IPS DF 6.9 (cell line): Measurements from ENCODE around the gene ABTB2.

Experiments
- DNase-seq: peaks from one replicate; pipeline ENCODE4 v3.0.0-alpha.2; 2013; ENCODE audit warnings: low read depth, low spot score
- H3K27ac ChIP-seq: one replicate; pipeline ENCODE4 v1.5.1; 2013; ENCODE audit warnings: low read length, control low read depth
- H3K27me3 ChIP-seq: 2 replicates; pipeline ENCODE4 v1.6.1; 2013; ENCODE audit warnings: mild to moderate bottlenecking, low read length; ENCODE audit not compliant: control insufficient read depth, insufficient read depth
- H3K36me3 ChIP-seq: 2 replicates; pipeline ENCODE4 v1.6.1; 2013; ENCODE audit warnings: low read length; ENCODE audit not compliant: control insufficient read depth, insufficient read depth
- H3K4me1 ChIP-seq: 2 replicates; pipeline ENCODE4 v1.6.1; 2013; ENCODE audit warnings: low read length; ENCODE audit not compliant: control insufficient read depth, insufficient read depth
- H3K4me3 ChIP-seq: 2 replicates; pipeline ENCODE4 v1.5.1; 2013; ENCODE audit warnings: mild to moderate bottlenecking, low read length
- H3K9me3 ChIP-seq: 2 replicates; pipeline ENCODE4 v1.6.1; 2013; ENCODE audit warnings: low read length, inconsistent platforms; ENCODE audit not compliant: control insufficient read depth, insufficient read depth
- whole genome bisulfite sequencing: extraction: QIAGEN DNeasy Blood & Tissue Kit; methylation state at CpG from one replicate; pipeline ENCODE4 v1.1.7; 2013; ENCODE audit warnings: mixed read lengths, missing lambda C conversion rate; ENCODE audit not compliant: insufficient read length, insufficient coverage; 5-methylcytosine and 5-hydroxymethylcytosine counted together

ABTB2 gene

DNA sequence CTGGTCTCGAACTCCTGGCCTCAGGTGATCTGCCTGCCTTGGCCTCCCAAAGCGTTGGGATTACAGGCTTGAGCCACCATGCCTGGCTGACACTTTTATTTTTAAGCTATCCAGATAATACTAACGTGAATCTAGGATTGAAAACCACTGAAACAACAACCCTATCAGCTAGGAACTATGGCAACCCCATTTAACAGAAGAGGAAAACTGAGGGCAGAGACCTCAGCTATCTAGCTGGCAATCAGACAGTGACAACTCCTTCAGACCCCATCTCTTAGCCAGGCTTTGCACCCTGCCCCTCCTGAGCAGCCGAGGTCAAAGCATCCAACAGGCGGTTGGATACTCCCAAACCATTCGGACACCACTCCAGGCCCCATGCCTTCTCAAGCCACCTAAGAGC is 14.1 kb downstream of the ABTB2 start:
- Histone ChIP-seq H3K4me3 (no peak overlapping the region), H3K36me3 (no peaks in the 10 kb centered on the region), H3K4me1 (0 out of 2 replicates have a peak, but pooled peaks cover 2% of the 10 kb centered on the region), H3K27ac (no peak overlapping the region), H3K9me3 (no peaks in the 10 kb centered on the region), H3K27me3 (no peaks in the 10 kb centered on the region)
- DNase-seq: no peak
- no CpG with 5 or more reads among the region's 6 CpGs for WGBS

DNA sequence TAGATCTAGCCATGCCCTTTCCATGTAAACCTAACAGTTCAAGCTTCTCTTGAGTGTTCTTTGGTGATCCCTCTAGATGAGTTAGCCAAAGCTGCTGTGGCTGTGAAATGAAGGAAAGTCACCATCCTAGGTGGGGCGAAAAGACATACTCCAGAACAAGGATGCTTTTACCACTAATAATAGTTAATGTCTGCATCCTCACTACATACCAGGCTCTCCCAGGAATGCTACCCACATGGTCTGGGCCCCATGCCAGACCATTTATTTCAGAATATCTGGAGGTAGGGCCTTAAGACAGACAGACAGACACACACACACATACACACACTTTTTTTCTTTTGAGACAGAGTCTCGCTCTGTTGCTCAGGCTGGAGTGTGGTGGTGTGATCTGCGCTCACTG is 14.7 kb downstream of the ABTB2 start:
- Histone ChIP-seq H3K9me3 (no peaks in the 10 kb centered on the region), H3K4me1 (0 out of 2 replicates have a peak, but pooled peaks cover 2% of the 10 kb centered on the region), H3K27me3 (no peaks in the 10 kb centered on the region), H3K27ac (no peak overlapping the region), H3K36me3 (no peaks in the 10 kb centered on the region), H3K4me3 (no peak overlapping the region)
- WGBS: no CpG with 5 or more reads among the region's 3 CpGs
- no peak for DNase-seq

GRCh38 chr11:34341931-34342533 is 15.8 kb downstream of the ABTB2 start:
- no peak for DNase-seq
- H3K27ac ChIP-seq: no peak overlapping the region
- H3K4me1 ChIP-seq: 0 out of 2 replicates have a peak, but pooled peaks cover 2% of the 10 kb centered on the region
- no CpG with 5 or more reads among the region's 6 CpGs for WGBS
- H3K27me3 ChIP-seq: no peaks in the 10 kb centered on the region
- no peaks in the 10 kb centered on the region for H3K36me3 ChIP-seq
- no peak overlapping the region for H3K4me3 ChIP-seq
- H3K9me3 ChIP-seq: no peaks in the 10 kb centered on the region

GRCh38 chr11:34341096-34341495 is 16.7 kb downstream of the ABTB2 start:
- Histone ChIP-seq H3K9me3 (no peaks in the 10 kb centered on the region), H3K27me3 (no peaks in the 10 kb centered on the region), H3K4me3 (no peak overlapping the region), H3K27ac (no peak overlapping the region), H3K36me3 (no peaks in the 10 kb centered on the region), H3K4me1 (0 out of 2 replicates have a peak, but pooled peaks cover 2% of the 10 kb centered on the region)
- WGBS: no CpG with 5 or more reads among the region's 3 CpGs
- no peak for DNase-seq

- Histone ChIP-seq H3K27ac (no peak overlapping the region), H3K27me3 (no peaks in the 10 kb centered on the region), H3K36me3 (no peaks in the 10 kb centered on the region), H3K9me3 (no peaks in the 10 kb centered on the region), H3K4me3 (no peak overlapping the region), H3K4me1 (0 out of 2 replicates have a peak, but pooled peaks cover 2% of the 10 kb centered on the region)
- no CpG with 5 or more reads among the region's 1 CpG for WGBS
- DNase-seq: no peak
These were observed 17.2 kb downstream of the ABTB2 start for GRCh38 chr11:34340653-34341052.

GRCh38 chr11:34339149-34340064 is 18.4 kb downstream of the ABTB2 start:
- no peak overlapping the region for H3K27ac ChIP-seq
- no peak for DNase-seq
- no peaks in the 10 kb centered on the region for H3K27me3 ChIP-seq
- 0 out of 2 replicates have a peak, but pooled peaks cover 2% of the 10 kb centered on the region for H3K4me1 ChIP-seq
- no peaks in the 10 kb centered on the region for H3K36me3 ChIP-seq
- WGBS: no CpG with 5 or more reads among the region's 7 CpGs
- H3K9me3 ChIP-seq: no peaks in the 10 kb centered on the region
- H3K4me3 ChIP-seq: no peak overlapping the region

DNA sequence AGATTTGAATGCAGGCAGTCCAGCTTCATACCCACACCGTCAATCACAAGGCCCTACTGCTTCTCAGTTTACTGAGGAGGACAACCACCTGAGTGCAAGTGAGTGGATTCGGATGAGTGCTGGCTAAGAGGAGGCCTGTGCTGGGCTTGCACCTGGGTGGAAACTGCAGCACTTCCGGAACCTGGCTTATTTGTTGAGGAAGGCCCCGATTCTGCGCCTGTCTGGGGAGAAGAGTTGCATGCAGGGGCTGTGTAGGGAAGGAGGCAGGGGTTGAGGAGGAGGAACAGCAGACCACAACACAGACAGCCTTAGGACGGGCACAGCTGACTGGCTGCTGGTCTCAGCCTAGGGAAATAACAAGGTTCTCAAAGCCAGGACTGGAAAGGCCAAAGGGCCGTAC is 20.8 kb downstream of the ABTB2 start:
- Histone ChIP-seq H3K27ac (no peak overlapping the region), H3K4me1 (peaks cover 1% of the 10 kb centered on the region; the same call in 1 of the 2 replicates), H3K27me3 (no peaks in the 10 kb centered on the region), H3K9me3 (no peaks in the 10 kb centered on the region), H3K36me3 (no peaks in the 10 kb centered on the region), H3K4me3 (no peak overlapping the region)
- no CpG with 5 or more reads among the region's 7 CpGs for WGBS
- no peak for DNase-seq

DNA sequence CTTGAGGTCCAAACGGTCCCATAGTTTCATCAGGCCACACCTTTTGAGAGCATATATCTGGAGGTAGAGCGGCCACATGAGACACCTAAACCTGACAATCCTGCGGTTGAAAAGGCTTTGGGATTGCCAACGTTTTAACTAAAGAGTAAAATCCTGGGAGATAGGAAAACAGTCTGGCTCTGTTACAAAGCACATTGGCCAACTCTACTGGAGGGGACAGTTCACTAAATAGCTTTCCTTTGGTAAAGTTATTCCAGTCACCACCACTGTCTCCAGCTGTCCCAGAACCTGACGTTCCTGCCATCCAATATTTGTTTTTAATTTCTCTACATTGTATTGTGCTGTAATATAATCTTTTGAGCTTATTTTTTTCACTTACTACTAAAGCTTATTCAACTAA is 22.0 kb downstream of the ABTB2 start:
- Histone ChIP-seq H3K27me3 (no peaks in the 10 kb centered on the region), H3K4me3 (no peak overlapping the region), H3K9me3 (no peaks in the 10 kb centered on the region), H3K36me3 (no peaks in the 10 kb centered on the region), H3K4me1 (peaks cover 1% of the 10 kb centered on the region; the same call in 1 of the 2 replicates), H3K27ac (no peak overlapping the region)
- no CpG with 5 or more reads among the region's 5 CpGs for WGBS
- no peak for DNase-seq

GRCh38 chr11:34335331-34335730 is 22.5 kb downstream of the ABTB2 start:
- H3K4me3 ChIP-seq: no peak overlapping the region
- no peak for DNase-seq
- H3K27ac ChIP-seq: no peak overlapping the region
- WGBS: no CpG with 5 or more reads among the region's 2 CpGs
- H3K27me3 ChIP-seq: no peaks in the 10 kb centered on the region
- no peaks in the 10 kb centered on the region for H3K9me3 ChIP-seq
- no peaks in the 10 kb centered on the region for H3K36me3 ChIP-seq
- peaks cover 1% of the 10 kb centered on the region; the same call in 1 of the 2 replicates for H3K4me1 ChIP-seq

DNA sequence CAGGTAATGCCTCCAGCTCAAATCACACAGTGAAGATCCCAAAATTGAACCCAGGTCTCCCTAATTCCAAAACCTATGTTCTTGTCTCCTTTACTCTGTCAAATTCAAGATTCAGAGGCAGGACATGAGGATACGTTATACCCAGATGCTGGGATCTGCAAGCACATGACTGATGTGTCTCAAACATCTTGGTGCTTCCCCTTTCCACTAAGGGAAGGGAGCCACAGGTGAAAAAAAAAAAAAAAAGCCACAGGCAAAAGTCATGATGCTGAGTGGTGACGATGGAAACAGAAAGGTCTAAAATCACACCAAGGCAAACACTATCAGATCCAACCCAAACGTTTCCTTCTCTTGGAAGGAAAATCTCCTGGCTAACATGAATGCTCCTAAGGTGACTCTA is 24.0 kb downstream of the ABTB2 start:
- Histone ChIP-seq H3K36me3 (no peaks in the 10 kb centered on the region), H3K9me3 (no peaks in the 10 kb centered on the region), H3K27ac (no peak overlapping the region), H3K27me3 (no peaks in the 10 kb centered on the region), H3K4me3 (no peak overlapping the region), H3K4me1 (peaks cover 1% of the 10 kb centered on the region; the same call in 1 of the 2 replicates)
- DNase-seq: no peak
- WGBS: no CpG with 5 or more reads among the region's 3 CpGs
